ENCODE measurements around the gene GATA3. TPM values are rescaled to one million over a fixed set of nuclear protein-coding genes. Genes with fewer than 3 reads are reported as not detected.

GATA3 gene
- total RNA-seq, 2 donors from 2014 or later = 14.2 to 25.2 TPM

GRCh38 chr10:8052341-8052955 lies 2.0 kb upstream of the GATA3 start:
- no peaks in the 10 kb centered on the region for H3K9me3 Mint-ChIP-seq
- H3K27ac Mint-ChIP-seq = no peak overlapping the region
- H3K27me3 Mint-ChIP-seq = peaks cover 28% of the 10 kb centered on the region
- H3K36me3 Mint-ChIP-seq (ENCODE audit: low read depth) = peaks cover 47% of the 10 kb centered on the region
- peak overlapping the region; percentile 98 for H3K4me3 Mint-ChIP-seq
- peaks cover 15% of the 10 kb centered on the region for H3K4me1 Mint-ChIP-seq
- ATAC-seq (replicated peaks) = no peak

GRCh38 chr10:8052956-8053445 lies 1.5 kb upstream of the GATA3 start:
- H3K4me1 Mint-ChIP-seq = peaks cover 19% of the 10 kb centered on the region
- no peak for ATAC-seq (replicated peaks)
- H3K27me3 Mint-ChIP-seq = peaks cover 23% of the 10 kb centered on the region
- H3K9me3 Mint-ChIP-seq = no peaks in the 10 kb centered on the region
- peak overlapping the region; percentile 98 for H3K4me3 Mint-ChIP-seq
- H3K27ac Mint-ChIP-seq = no peak overlapping the region
- H3K36me3 Mint-ChIP-seq (ENCODE audit: low read depth) = peaks cover 52% of the 10 kb centered on the region

GRCh38 chr10:8053446-8054243 lies 843 bp upstream of the GATA3 start:
- Mint-ChIP-seq H3K36me3 (ENCODE audit: low read depth) (peaks cover 59% of the 10 kb centered on the region), H3K4me3 (peak overlapping the region; percentile 98), H3K27me3 (peaks cover 19% of the 10 kb centered on the region), H3K27ac (peak overlapping the region; percentile 97), H3K4me1 (peaks cover 19% of the 10 kb centered on the region), H3K9me3 (no peaks in the 10 kb centered on the region)
- ATAC-seq (replicated peaks) = peak; percentile 66

GRCh38 chr10:8054244-8054493 lies 319 bp upstream of the GATA3 start:
- ATAC-seq (replicated peaks) = peak; percentile 3
- Mint-ChIP-seq H3K4me3 (peak overlapping the region; percentile 98), H3K27ac (peak overlapping the region; percentile 97), H3K36me3 (ENCODE audit: low read depth) (peaks cover 64% of the 10 kb centered on the region), H3K27me3 (peaks cover 17% of the 10 kb centered on the region), H3K4me1 (peaks cover 23% of the 10 kb centered on the region), H3K9me3 (no peaks in the 10 kb centered on the region)

GRCh38 chr10:8055420-8056349 lies 1.2 kb downstream of the GATA3 start:
- peak overlapping the region; percentile 99 for H3K27ac Mint-ChIP-seq
- no peaks in the 10 kb centered on the region for H3K9me3 Mint-ChIP-seq
- H3K4me1 Mint-ChIP-seq = peaks cover 38% of the 10 kb centered on the region
- H3K36me3 Mint-ChIP-seq (ENCODE audit: low read depth) = peaks cover 79% of the 10 kb centered on the region
- H3K4me3 Mint-ChIP-seq = peak overlapping the region; percentile 98
- ATAC-seq (replicated peaks) = peak; percentile 16
- H3K27me3 Mint-ChIP-seq = peaks cover 14% of the 10 kb centered on the region

GRCh38 chr10:8056378-8056777 lies 1.9 kb downstream of the GATA3 start:
- ATAC-seq (replicated peaks) = no peak
- peaks cover 86% of the 10 kb centered on the region for H3K36me3 Mint-ChIP-seq (ENCODE audit: low read depth)
- peaks cover 45% of the 10 kb centered on the region for H3K4me1 Mint-ChIP-seq
- H3K4me3 Mint-ChIP-seq = peak overlapping the region; percentile 98
- H3K9me3 Mint-ChIP-seq = no peaks in the 10 kb centered on the region
- peak overlapping the region; percentile 99 for H3K27ac Mint-ChIP-seq
- peaks cover 13% of the 10 kb centered on the region for H3K27me3 Mint-ChIP-seq

GRCh38 chr10:8056871-8057331 lies 2.4 kb downstream of the GATA3 start:
- H3K36me3 Mint-ChIP-seq (ENCODE audit: low read depth) = peaks cover 91% of the 10 kb centered on the region
- H3K4me1 Mint-ChIP-seq = peaks cover 48% of the 10 kb centered on the region
- H3K4me3 Mint-ChIP-seq = peak overlapping the region; percentile 98
- peak overlapping the region; percentile 99 for H3K27ac Mint-ChIP-seq
- ATAC-seq (replicated peaks) = peak; percentile 13
- no peaks in the 10 kb centered on the region for H3K9me3 Mint-ChIP-seq
- peaks cover 13% of the 10 kb centered on the region for H3K27me3 Mint-ChIP-seq

- Mint-ChIP-seq H3K27me3 (peaks cover 5% of the 10 kb centered on the region), H3K4me3 (peak overlapping the region; percentile 98), H3K4me1 (peaks cover 47% of the 10 kb centered on the region), H3K36me3 (ENCODE audit: low read depth) (peaks cover 92% of the 10 kb centered on the region), H3K27ac (peak overlapping the region; percentile 99), H3K9me3 (no peaks in the 10 kb centered on the region)
- no peak for ATAC-seq (replicated peaks)
These were observed 3.3 kb downstream of the GATA3 start for GRCh38 chr10:8057636-8058273.

- no peak for ATAC-seq (replicated peaks)
- no peaks in the 10 kb centered on the region for H3K9me3 Mint-ChIP-seq
- H3K27me3 Mint-ChIP-seq = no peaks in the 10 kb centered on the region
- peaks cover 47% of the 10 kb centered on the region for H3K4me1 Mint-ChIP-seq
- peak overlapping the region; percentile 98 for H3K4me3 Mint-ChIP-seq
- peak overlapping the region; percentile 99 for H3K27ac Mint-ChIP-seq
- H3K36me3 Mint-ChIP-seq (ENCODE audit: low read depth) = peaks cover 94% of the 10 kb centered on the region
These were observed 4.0 kb downstream of the GATA3 start for GRCh38 chr10:8058274-8059111.

GRCh38 chr10:8059191-8059936 lies 4.9 kb downstream of the GATA3 start:
- no peaks in the 10 kb centered on the region for H3K27me3 Mint-ChIP-seq
- H3K9me3 Mint-ChIP-seq = no peaks in the 10 kb centered on the region
- H3K4me1 Mint-ChIP-seq = peaks cover 52% of the 10 kb centered on the region
- H3K36me3 Mint-ChIP-seq (ENCODE audit: low read depth) = peaks cover 95% of the 10 kb centered on the region
- ATAC-seq (replicated peaks) = no peak
- peak overlapping the region; percentile 98 for H3K4me3 Mint-ChIP-seq
- H3K27ac Mint-ChIP-seq = peak overlapping the region; percentile 96

GRCh38 chr10:8060010-8060703 lies 5.7 kb downstream of the GATA3 start:
- ATAC-seq (replicated peaks) = peak; percentile 62
- Mint-ChIP-seq H3K27ac (peak overlapping the region; percentile 96), H3K36me3 (ENCODE audit: low read depth) (peaks cover 95% of the 10 kb centered on the region), H3K4me3 (peak overlapping the region; percentile 98), H3K27me3 (no peaks in the 10 kb centered on the region), H3K4me1 (peaks cover 55% of the 10 kb centered on the region), H3K9me3 (no peaks in the 10 kb centered on the region)

GRCh38 chr10:8060704-8061121 lies 6.2 kb downstream of the GATA3 start:
- no peak for ATAC-seq (replicated peaks)
- peaks cover 96% of the 10 kb centered on the region for H3K36me3 Mint-ChIP-seq (ENCODE audit: low read depth)
- H3K4me1 Mint-ChIP-seq = peaks cover 58% of the 10 kb centered on the region
- H3K4me3 Mint-ChIP-seq = peak overlapping the region; percentile 98
- H3K27ac Mint-ChIP-seq = peak overlapping the region; percentile 96
- H3K9me3 Mint-ChIP-seq = no peaks in the 10 kb centered on the region
- no peaks in the 10 kb centered on the region for H3K27me3 Mint-ChIP-seq
